H1 (cell line): ENCODE data around the gene SLC16A6. TPM values are rescaled to one million over a fixed set of nuclear protein-coding genes. Genes with fewer than 3 reads are reported as not detected.

Source experiments
- CTCF ChIA-PET: fragments of 300-600 bp; sonication (Branson Sonifier 250); formaldehyde crosslinking; loops from one replicate; lab custom pipeline; 2021; ENCODE audit not compliant: partially characterized antibody; lab: Charles Lee
- POLR2A ChIA-PET: fragments of 300-600 bp; sonication (Branson Sonifier 250); formaldehyde crosslinking; loops from one replicate; lab custom pipeline; 2021; ENCODE audit warnings: inconsistent platforms; ENCODE audit not compliant: partially characterized antibody; lab: Charles Lee
- DNase-seq, 2 experiments: peaks; one replicate each; pipeline versions ENCODE4 v3.0.0 to v3.0.0-alpha.2; 2010 to 2022; ENCODE audit warnings: low spot score in 2 of 2, low read depth in 1 of 2, mixed read lengths in 1 of 2
- FAIRE-seq: peaks from 2 replicates; lab custom pipeline; 2011; peaks lifted over from hg19 to GRCh38; lab: Jason Lieb, UNC
- H2AFZ ChIP-seq: 2 replicates; pipeline ENCODE4 v1.8.1; 2012; ENCODE audit warnings: low read length, inconsistent platforms
- H2AK5ac ChIP-seq: 2 replicates; pipeline ENCODE4 v1.6.1; 2013; ENCODE audit warnings: low read depth, low read length
- H2BK120ac ChIP-seq: replicated peaks from 2 replicates; pipeline ENCODE3; 2013; ENCODE audit warnings: low read depth, low read length, inconsistent platforms
- H2BK12ac ChIP-seq: 2 replicates; pipeline ENCODE4 v1.6.1; 2013; ENCODE audit warnings: low read depth, low read length
- H2BK15ac ChIP-seq: 2 replicates; pipeline ENCODE4 v1.6.1; 2013; ENCODE audit warnings: low read length
- H2BK20ac ChIP-seq: 2 replicates; pipeline ENCODE4 v1.6.1; 2013; ENCODE audit warnings: low read length
- H2BK5ac ChIP-seq: 2 replicates; pipeline ENCODE4 v1.6.1; 2013; ENCODE audit warnings: low read depth, low read length
- H3K14ac ChIP-seq: 2 replicates; pipeline ENCODE4 v1.6.1; 2013; ENCODE audit warnings: inconsistent platforms; ENCODE audit not compliant: insufficient read length
- H3K18ac ChIP-seq: 2 replicates; pipeline ENCODE4 v1.6.1; 2013; ENCODE audit warnings: low read length; ENCODE audit errors: extremely low read depth
- H3K23ac ChIP-seq: 2 replicates; pipeline ENCODE4 v1.6.1; 2013; ENCODE audit warnings: inconsistent platforms; ENCODE audit not compliant: insufficient read length
- H3K23me2 ChIP-seq: 2 replicates; pipeline ENCODE4 v1.6.1; 2013; ENCODE audit warnings: low read depth, low read length
- H3K27ac ChIP-seq: 2 replicates; pipeline ENCODE4 v1.6.1; 2011; ENCODE audit warnings: low read depth, low read length, inconsistent platforms
- H3K27me3 ChIP-seq, 4 experiments: replicated peaks in 1 of 4; 1 replicate in 1 of 4; 2 replicates in 3 of 4; pipeline versions ENCODE4 v1.6.1 to v1.8.1; 2011 to 2013; ENCODE audit warnings: low read length in 3 of 4, mild to moderate bottlenecking in 3 of 4, inconsistent platforms in 2 of 4, mixed read lengths in 2 of 4, moderate library complexity in 1 of 4; ENCODE audit not compliant: control insufficient read depth in 3 of 4, insufficient read depth in 3 of 4; ENCODE audit errors: extremely low read depth in 1 of 4
- H3K36me3 ChIP-seq, 4 experiments: 2 replicates each; pipeline versions ENCODE4 v1.6.1 to v1.8.1; 2011 to 2013; ENCODE audit warnings: mild to moderate bottlenecking in 4 of 4, low read length in 3 of 4, moderate library complexity in 2 of 4, control low read depth in 1 of 4, inconsistent platforms in 1 of 4; ENCODE audit not compliant: insufficient read depth in 4 of 4, control insufficient read depth in 2 of 4
- H3K4ac ChIP-seq: replicated peaks from 2 replicates; pipeline ENCODE3; 2013; ENCODE audit warnings: low read length, low read depth, mixed read lengths, inconsistent platforms; ENCODE audit not compliant: insufficient read length
- H3K4me1 ChIP-seq, 4 experiments: replicated peaks in 1 of 4; 1 replicate in 1 of 4; 2 replicates in 3 of 4; pipeline versions ENCODE4 v1.6.1 to v1.8.1; 2011 to 2013; ENCODE audit warnings: low read length in 3 of 4, inconsistent platforms in 2 of 4, mixed read lengths in 1 of 4; ENCODE audit not compliant: insufficient read depth in 4 of 4, control insufficient read depth in 3 of 4
- H3K4me2 ChIP-seq, 2 experiments: 2 replicates each; pipeline versions ENCODE4 v1.6.1 to v1.8.1; 2011 to 2013; ENCODE audit warnings: low read depth in 2 of 2, low read length in 2 of 2, control low read depth in 1 of 2, inconsistent platforms in 1 of 2, mild to moderate bottlenecking in 1 of 2; ENCODE audit not compliant: insufficient read depth in 1 of 2
- H3K4me3 ChIP-seq, 4 experiments: fragments of 200-600, 300-600 bp in 1 of 4; sonication (generic), shearing (Covaris generic), sonication (Bioruptor Twin) in 1 of 4; 2 replicates each; pipeline versions ENCODE4 v1.5.1 to v1.8.1; 2011 to 2016; ENCODE audit warnings: low read length in 4 of 4, low read depth in 3 of 4, control low read depth in 2 of 4, inconsistent platforms in 2 of 4, mild to moderate bottlenecking in 2 of 4, mixed read lengths in 1 of 4, moderate library complexity in 1 of 4; ENCODE audit not compliant: insufficient read depth in 2 of 4; ENCODE audit errors: extremely low read depth in 1 of 4
- H3K56ac ChIP-seq: replicated peaks from 2 replicates; pipeline ENCODE3; 2013; ENCODE audit warnings: low read depth, mild to moderate bottlenecking, mixed read lengths, low read length, inconsistent platforms; ENCODE audit not compliant: insufficient read length
- H3K79me1 ChIP-seq: 2 replicates; pipeline ENCODE4 v1.6.1; 2013; ENCODE audit warnings: low read depth, low read length, control low read depth
- H3K79me2 ChIP-seq, 2 experiments: 2 replicates each; pipeline versions ENCODE4 v1.6.1 to v1.8.1; 2012 to 2013; ENCODE audit warnings: low read length in 2 of 2, mild to moderate bottlenecking in 2 of 2, inconsistent platforms in 1 of 2; ENCODE audit not compliant: insufficient read depth in 2 of 2, control insufficient read depth in 1 of 2
- H3K9ac ChIP-seq, 4 experiments: replicated peaks in 1 of 4; 1 replicate in 1 of 4; 2 replicates in 3 of 4; pipeline versions ENCODE4 v1.6.1 to v1.8.1; 2011 to 2013; ENCODE audit warnings: low read depth in 3 of 4, low read length in 3 of 4, control low read depth in 2 of 4, mild to moderate bottlenecking in 2 of 4, moderate library complexity in 2 of 4, inconsistent platforms in 1 of 4; ENCODE audit errors: extremely low read depth in 1 of 4
- H3K9me3 ChIP-seq, 2 experiments: 2 replicates each; pipeline versions ENCODE4 v1.6.1 to v1.8.1; 2012 to 2013; ENCODE audit warnings: mild to moderate bottlenecking in 2 of 2, moderate library complexity in 2 of 2, control low read depth in 1 of 2, inconsistent platforms in 1 of 2, low read depth in 1 of 2, low read length in 1 of 2, mixed read lengths in 1 of 2; ENCODE audit not compliant: insufficient read depth in 2 of 2
- H4K20me1 ChIP-seq, 2 experiments: replicated peaks in 1 of 2; 2 replicates each; pipeline versions ENCODE3 to v1.8.1; 2011 to 2013; ENCODE audit warnings: inconsistent platforms in 2 of 2, low read length in 2 of 2, mild to moderate bottlenecking in 1 of 2; ENCODE audit not compliant: insufficient read depth in 2 of 2, control insufficient read depth in 1 of 2
- H4K5ac ChIP-seq: 2 replicates; pipeline ENCODE4 v1.6.1; 2013; ENCODE audit warnings: low read length, low read depth, mixed read lengths, inconsistent platforms; ENCODE audit not compliant: insufficient read length
- H4K8ac ChIP-seq: 2 replicates; pipeline ENCODE4 v1.8.0; 2013; ENCODE audit warnings: mild to moderate bottlenecking, moderate library complexity, low read length, inconsistent platforms; ENCODE audit not compliant: insufficient read depth; ENCODE audit errors: extremely low read depth
- H4K91ac ChIP-seq: replicated peaks from 2 replicates; pipeline ENCODE3; 2013; ENCODE audit warnings: low read length, mixed read lengths, inconsistent platforms; ENCODE audit not compliant: insufficient read length
- GABPA ChIP-seq: IDR thresholded peaks from 2 replicates; pipeline ENCODE4 v1.6.1; 2011; ENCODE audit warnings: mild to moderate bottlenecking, low read length, moderate library complexity, borderline replicate concordance; ENCODE audit not compliant: insufficient read depth
- SIX5 ChIP-seq: IDR thresholded peaks from 2 replicates; pipeline ENCODE4 v1.6.1; 2011; ENCODE audit warnings: mild to moderate bottlenecking, low read depth, low read length
- TBP ChIP-seq: IDR thresholded peaks from 2 replicates; pipeline ENCODE4 v1.6.1; 2011; ENCODE audit warnings: low read depth, low read length, improper control_type of control experiment
- WGBS, 2 experiments: shearing (Covaris generic) in 1 of 2; methylation state at CpG; one replicate each; pipeline versions ENCODE4 v1.1.6 to v1.1.7; 2013 to 2015; ENCODE audit warnings: low lambda C conversion rate in 2 of 2, mixed read lengths in 2 of 2, inconsistent platforms in 1 of 2, low coverage in 1 of 2, missing lambda C conversion rate in 1 of 2; ENCODE audit not compliant: insufficient replicate concordance in 2 of 2, insufficient coverage in 1 of 2, insufficient read length in 1 of 2; ENCODE audit errors: extremely low coverage in 1 of 2, missing lambda C conversion rate in 1 of 2; 5-methylcytosine and 5-hydroxymethylcytosine counted together
- polyA plus RNA-seq, 7 experiments: library from polyadenylated mRNA; depleted of rRNA in 3 of 7; stranded (reverse) in 5 of 7; unstranded in 2 of 7; fragments of >200 nt in 5 of 7; fragments of 200-250 nt in 2 of 7; gene quantifications; 1 replicate in 5 of 7; 2 replicates in 1 of 7; 4 replicates in 1 of 7; pipeline versions ENCODE4 v1.2.1 to v1.2.3, GENCODE V29; 2011 to 2013; ENCODE audit warnings: missing spikeins in 2 of 7, mixed read lengths in 2 of 7
- total RNA-seq: library from RNA; stranded (reverse); fragmentation: NEBNext Ultra II Directional; extraction: Animal tissue kit (Norgen Biotek cat#: 25700); gene quantifications from 2 replicates; pipeline ENCODE4 v1.2.1, GENCODE V29; 2021

SLC16A6 gene
- total and polyA plus RNA-seq, 2 of the 8 experiments (the other 6 are each of a cell fraction or from before 2014, with no cell fraction given): 0.17 to 0.22 TPM

DNA sequence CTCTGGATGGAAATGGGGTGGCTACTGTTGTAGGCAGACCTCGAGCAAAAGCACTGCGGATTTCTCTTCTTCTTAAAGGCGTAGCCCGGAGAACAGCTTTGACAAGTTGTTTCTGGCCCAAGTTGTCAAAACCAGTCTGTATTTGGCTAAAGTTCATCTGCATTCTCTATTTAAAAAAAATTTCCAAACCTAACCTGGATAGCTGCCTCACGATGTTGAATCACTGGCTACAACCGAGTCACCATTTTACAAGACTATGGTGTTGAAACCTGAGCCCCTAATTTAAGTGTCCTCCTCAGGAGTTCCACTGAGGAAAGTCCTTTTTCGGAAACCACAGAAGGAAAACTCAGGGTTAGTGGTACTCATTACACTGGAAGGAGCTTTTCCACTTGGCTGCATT, 1.5 kb downstream of the SLC16A6 start:
- Histone ChIP-seq H3K9me3 (no peaks in the 10 kb centered on the region), H4K8ac (no peak overlapping the region), H3K23me2 (peaks cover 22% of the 10 kb centered on the region), H3K79me1 (no peaks in the 10 kb centered on the region), H3K4me1 (peaks cover 12 to 20% (median 17%) of the 10 kb centered on the region in 4 experiments; a peak in 6 of 7 replicates), H3K56ac (no peak overlapping the region), H4K5ac (no peak overlapping the region), H2BK15ac (no peak overlapping the region), H2AK5ac (no peak overlapping the region), H4K91ac (no peak overlapping the region), H2BK20ac (no peak overlapping the region), H3K36me3 (no peaks in the 10 kb centered on the region), H3K4me3 (no peak overlapping the region), H3K4ac (no peak overlapping the region), H3K27ac (no peak overlapping the region), H3K14ac (no peak overlapping the region), H3K23ac (no peak overlapping the region), H3K79me2 (no peaks in the 10 kb centered on the region), H3K9ac (no peak overlapping the region), H2BK12ac (no peak overlapping the region), H3K18ac (no peak overlapping the region), H4K20me1 (peaks cover 0 to 3% of the 10 kb centered on the region in 2 experiments), H3K4me2 (peak overlapping the region; percentile 68 to 83; a peak in 3 of 4 replicates), H2BK5ac (no peak overlapping the region), H2BK120ac (no peak overlapping the region), H3K27me3 (peaks cover 8 to 25% (median 24%) of the 10 kb centered on the region in 4 experiments), H2AFZ (no peak overlapping the region)
- DNase-seq (no peak), FAIRE-seq (no peak)
- TF ChIP-seq SIX5 (no peak), GABPA (no peak), TBP (no peak)
- POLR2A ChIA-PET: interaction anchor here (0.7 to 3.6 kb wide), 3 partner anchors 9 to 150 kb away, joined by 3 to 18 read pairs (median 5); no protein-coding TSS in a partner anchor
- CTCF ChIA-PET: interaction anchor here (0.9 to 3.5 kb wide), 5 partner anchors 14 to 142 kb away, joined by 3 to 17 read pairs (median 11); no protein-coding TSS in a partner anchor
- 65% methylated on average over 7 of the region's 7 CpGs; no CpG with 5 or more reads in 1 of the 2 experiments for WGBS, 2 experiments
